Gastroesophageal sphincter (tissue), 3 donors: ENCODE data around the gene COG4.

Source experiments
- POLR2A ChIP-seq, 2 donors: fragments of 450-650 bp; IDR thresholded peaks; one replicate each; pipeline ENCODE4 v1.6.1; 2017; ENCODE audit warnings: antibody characterized with exemption in 2 of 2, mild to moderate bottlenecking in 2 of 2, moderate library complexity in 1 of 2
- POLR2AphosphoS5 ChIP-seq: sonication (generic); formaldehyde crosslinking; IDR thresholded peaks from one replicate; pipeline ENCODE4 v1.6.1; 2017; ENCODE audit warnings: antibody characterized with exemption
- TF ChIP-seq, protein P1 (sequence below), 4 experiments: fragments of 200-600 bp in 2 of 4; fragments of 450-650 bp in 2 of 4; sonication (generic) in 1 of 4; IDR thresholded peaks; one replicate each; pipeline ENCODE4 v1.5.1; 2017 to 2019; ENCODE audit warnings: antibody characterized with exemption in 4 of 4, mild to moderate bottlenecking in 2 of 4, moderate library complexity in 2 of 4

DNA sequence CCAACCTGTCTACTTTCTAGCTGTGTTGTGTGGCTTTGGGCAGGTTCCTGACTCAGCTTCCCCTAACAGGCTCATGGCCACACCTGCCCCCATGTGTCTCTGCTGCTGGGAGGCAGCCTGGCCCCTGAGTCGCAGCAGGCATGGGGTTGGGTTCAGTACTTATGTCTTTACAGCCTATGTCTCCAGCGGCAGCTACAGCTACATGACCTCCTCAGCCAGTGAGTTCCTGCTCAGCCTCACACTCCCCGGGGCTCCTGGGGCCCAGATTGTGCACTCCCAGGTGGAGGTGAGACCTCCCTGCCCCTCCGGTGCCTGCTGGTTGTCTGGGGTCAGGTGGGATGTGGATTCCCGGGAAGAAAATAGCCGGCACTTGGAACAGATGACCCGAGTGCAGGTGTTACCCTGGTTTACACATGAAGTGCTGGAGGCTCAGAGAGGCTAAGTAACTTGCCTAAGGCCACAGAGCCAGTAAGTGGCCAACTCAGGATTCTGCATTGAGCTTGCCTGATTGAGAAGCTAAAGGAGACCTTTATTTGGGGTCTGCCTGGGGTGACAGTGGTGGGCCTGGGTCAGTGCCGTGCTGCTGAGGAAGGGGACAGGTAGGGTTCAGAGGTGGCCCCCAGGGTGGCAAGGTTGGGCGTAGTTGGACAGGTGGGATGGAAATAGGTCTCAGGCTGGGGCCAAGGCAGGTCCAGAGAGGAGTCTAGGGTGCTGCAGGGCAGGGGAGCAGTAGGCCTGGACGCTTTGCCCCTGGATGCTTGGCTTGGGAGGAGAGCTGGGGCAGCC lies 53.0 kb downstream of the COG4 start:
- TF ChIP-seq, protein P1, sequence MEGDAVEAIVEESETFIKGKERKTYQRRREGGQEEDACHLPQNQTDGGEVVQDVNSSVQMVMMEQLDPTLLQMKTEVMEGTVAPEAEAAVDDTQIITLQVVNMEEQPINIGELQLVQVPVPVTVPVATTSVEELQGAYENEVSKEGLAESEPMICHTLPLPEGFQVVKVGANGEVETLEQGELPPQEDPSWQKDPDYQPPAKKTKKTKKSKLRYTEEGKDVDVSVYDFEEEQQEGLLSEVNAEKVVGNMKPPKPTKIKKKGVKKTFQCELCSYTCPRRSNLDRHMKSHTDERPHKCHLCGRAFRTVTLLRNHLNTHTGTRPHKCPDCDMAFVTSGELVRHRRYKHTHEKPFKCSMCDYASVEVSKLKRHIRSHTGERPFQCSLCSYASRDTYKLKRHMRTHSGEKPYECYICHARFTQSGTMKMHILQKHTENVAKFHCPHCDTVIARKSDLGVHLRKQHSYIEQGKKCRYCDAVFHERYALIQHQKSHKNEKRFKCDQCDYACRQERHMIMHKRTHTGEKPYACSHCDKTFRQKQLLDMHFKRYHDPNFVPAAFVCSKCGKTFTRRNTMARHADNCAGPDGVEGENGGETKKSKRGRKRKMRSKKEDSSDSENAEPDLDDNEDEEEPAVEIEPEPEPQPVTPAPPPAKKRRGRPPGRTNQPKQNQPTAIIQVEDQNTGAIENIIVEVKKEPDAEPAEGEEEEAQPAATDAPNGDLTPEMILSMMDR (IDR thresholded peaks at IDR 0.05): no peak
- TF ChIP-seq POLR2AphosphoS5 (no peak), POLR2A (IDR thresholded peaks at IDR 0.05) (no peak)
